Endothelial cell of umbilical vein (primary cell): ENCODE data around the gene ZNF524. TPM values are rescaled to one million over a fixed set of nuclear protein-coding genes. Genes with fewer than 3 reads are reported as not detected.

Source experiments
- BruUV-seq: library from RNA; stranded (reverse); fragments of 400-500 nt; replicated peaks from 2 replicates; lab custom pipeline; 2021; lab: Mats Ljungman, UMichigan
- CTCF ChIA-PET: fragments of 300-600, 350-600 bp; sonication (Branson Sonifier 250); formaldehyde crosslinking; loops from one replicate; lab custom pipeline; 2021; ENCODE audit warnings: antibody characterized with exemption, inconsistent platforms; lab: Charles Lee
- POLR2A ChIA-PET: fragments of 300-600, 350-600 bp; sonication (Branson Sonifier 250); formaldehyde crosslinking; loops from one replicate; lab custom pipeline; 2021; ENCODE audit warnings: antibody characterized with exemption, inconsistent platforms; lab: Charles Lee
- DNase-seq: peaks from one replicate; pipeline ENCODE4 v3.0.0-alpha.2; 2011; ENCODE audit warnings: low read depth, low spot score
- FAIRE-seq: peaks from 2 replicates; lab custom pipeline; 2011; peaks lifted over from hg19 to GRCh38; lab: Jason Lieb, UNC
- H2AFZ ChIP-seq: 2 replicates; pipeline ENCODE4 v1.6.0; 2012; ENCODE audit warnings: low read depth, low read length, control low read depth, inconsistent platforms
- H3K27ac ChIP-seq: 2 replicates; pipeline ENCODE4 v1.5.1; 2011; ENCODE audit warnings: low read depth, mild to moderate bottlenecking, control low read depth, low read length, moderate library complexity; ENCODE audit not compliant: insufficient read depth
- H3K27me3 ChIP-seq, 2 experiments: 2 replicates each; pipeline versions ENCODE4 v1.6.0 to v1.6.1; 2011; ENCODE audit warnings: low read length in 2 of 2, mixed read lengths in 1 of 2; ENCODE audit not compliant: control insufficient read depth in 2 of 2, insufficient read depth in 2 of 2
- H3K36me3 ChIP-seq, 2 experiments: 2 replicates in 1 of 2; 3 replicates in 1 of 2; pipeline ENCODE4 v1.5.1; 2011; ENCODE audit warnings: low read length in 2 of 2, mild to moderate bottlenecking in 1 of 2, moderate library complexity in 1 of 2; ENCODE audit not compliant: control insufficient read depth in 2 of 2, insufficient read depth in 2 of 2; ENCODE audit errors: extremely low read depth in 1 of 2
- H3K4me1 ChIP-seq: 3 replicates; pipeline ENCODE4 v1.5.1; 2011; ENCODE audit warnings: mild to moderate bottlenecking, low read length; ENCODE audit not compliant: control insufficient read depth, insufficient read depth; ENCODE audit errors: extremely low read depth
- H3K4me2 ChIP-seq: 2 replicates; pipeline ENCODE4 v1.6.1; 2011; ENCODE audit warnings: low read length, control low read depth, mixed read lengths; ENCODE audit not compliant: insufficient read depth
- H3K4me3 ChIP-seq, 3 experiments: fragments of 200-600 bp in 1 of 3; sonication (generic), shearing (Covaris generic) in 1 of 3; replicated peaks in 1 of 3; 2 replicates each; pipeline ENCODE4 v1.5.1; 2011 to 2016; ENCODE audit warnings: control low read depth in 3 of 3, low read length in 3 of 3, mild to moderate bottlenecking in 2 of 3, inconsistent platforms in 1 of 3, low read depth in 1 of 3, moderate library complexity in 1 of 3; ENCODE audit not compliant: insufficient read depth in 1 of 3
- H3K79me2 ChIP-seq: 2 replicates; pipeline ENCODE4 v1.6.0; 2012; ENCODE audit warnings: low read length, inconsistent platforms; ENCODE audit not compliant: control insufficient read depth, insufficient read depth
- H3K9ac ChIP-seq: replicated peaks from 2 replicates; pipeline ENCODE3; 2011; ENCODE audit warnings: low read length, control low read depth; ENCODE audit not compliant: insufficient read depth; ENCODE audit errors: extremely low read depth
- H3K9me1 ChIP-seq: replicated peaks from 3 replicates; pipeline ENCODE4 v1.6.0; 2011; ENCODE audit warnings: mild to moderate bottlenecking, low read length; ENCODE audit not compliant: control insufficient read depth, insufficient read depth; ENCODE audit errors: extremely low read depth
- H3K9me3 ChIP-seq: replicated peaks from 2 replicates; pipeline ENCODE4 v1.5.1; 2012; ENCODE audit warnings: low read length, inconsistent platforms; ENCODE audit not compliant: control insufficient read depth, insufficient read depth
- H4K20me1 ChIP-seq: replicated peaks from 2 replicates; pipeline ENCODE3; 2011; ENCODE audit warnings: mild to moderate bottlenecking, low read length; ENCODE audit not compliant: control insufficient read depth, insufficient read depth; ENCODE audit errors: extremely low read depth
- EZH2 ChIP-seq: IDR thresholded peaks from 2 replicates; pipeline ENCODE4 v1.6.1; 2012; ENCODE audit warnings: borderline replicate concordance, low read depth, mild to moderate bottlenecking, moderate library complexity, low read length, inconsistent platforms; ENCODE audit not compliant: severe bottlenecking
- FOS ChIP-seq: IDR thresholded peaks from 2 replicates; pipeline ENCODE4 v1.6.1; 2011; ENCODE audit warnings: mild to moderate bottlenecking, low read length, moderate library complexity, borderline replicate concordance; ENCODE audit not compliant: insufficient read depth
- GATA2 ChIP-seq: IDR thresholded peaks from 2 replicates; pipeline ENCODE4 v1.7.0; 2011; ENCODE audit warnings: low read depth, mild to moderate bottlenecking, moderate library complexity, mixed read lengths, low read length; ENCODE audit not compliant: insufficient read length, insufficient read depth
- JUN ChIP-seq: IDR thresholded peaks from 2 replicates; pipeline ENCODE4 v1.6.1; 2011; ENCODE audit warnings: borderline replicate concordance, low read depth; ENCODE audit not compliant: insufficient read length, insufficient read depth
- MYC ChIP-seq: IDR thresholded peaks from one replicate; pipeline ENCODE4 v1.6.1; 2011; ENCODE audit warnings: mild to moderate bottlenecking, low read depth, low read length
- POLR2A ChIP-seq: IDR thresholded peaks from 2 replicates; pipeline ENCODE4 v1.6.1; 2012; ENCODE audit warnings: low read depth, mild to moderate bottlenecking, control low read depth, low read length
- POLR2AphosphoS5 ChIP-seq: IDR thresholded peaks from 2 replicates; pipeline ENCODE4 v1.6.1; 2012; ENCODE audit warnings: low read depth, mild to moderate bottlenecking, control low read depth, low read length, moderate library complexity; ENCODE audit not compliant: insufficient read depth
- dilution Hi-C: fragments of 300-500 bp; cut with MboI; formaldehyde crosslinking; loops from one replicate; pipeline ENCODE4 v1.15.0; 2019; ENCODE audit warnings: low sequenced_read_pairs; ENCODE audit not compliant: extremely low pct_ligation_motif_present
- intact Hi-C: fragments of 100-400 bp; cut with micrococcal nuclease; formaldehyde crosslinking; loops from one replicate; pipeline ENCODE4 v1.10.0; 2022
- polyA plus RNA-seq, 4 experiments: library from polyadenylated mRNA; depleted of rRNA in 3 of 4; stranded (reverse) in 3 of 4; unstranded in 1 of 4; fragments of >200 nt; gene quantifications; 2 replicates each; pipeline versions ENCODE4 v1.2.1 to v1.2.3, GENCODE V29; 2011 to 2012; ENCODE audit warnings: missing spikeins in 1 of 4
- total RNA-seq: library from RNA; stranded (reverse); gene quantifications from 2 replicates; pipeline ENCODE4 v1.2.3, GENCODE V29; 2021
- TF ChIP-seq, protein P1 (sequence below), 2 donors: IDR thresholded peaks; 1 replicate in 1 of 2; 2 replicates in 1 of 2; pipeline ENCODE4 v1.5.1; 2011; ENCODE audit warnings: low read length in 2 of 2, mild to moderate bottlenecking in 2 of 2, moderate library complexity in 2 of 2, control low read depth in 1 of 2, inconsistent platforms in 1 of 2, low read depth in 1 of 2; ENCODE audit not compliant: insufficient read depth in 1 of 2; ENCODE audit errors: extremely low read depth in 1 of 2
- TF ChIP-seq, protein P2 (sequence below): IDR thresholded peaks from 2 replicates; pipeline ENCODE4 v1.6.1; 2011; ENCODE audit not compliant: insufficient read depth, insufficient read length

ZNF524 gene
- total and polyA plus RNA-seq, 2 donors (not counting 3 experiments of a cell fraction or from before 2014, with no cell fraction given) = 15.2 to 15.4 TPM

DNA sequence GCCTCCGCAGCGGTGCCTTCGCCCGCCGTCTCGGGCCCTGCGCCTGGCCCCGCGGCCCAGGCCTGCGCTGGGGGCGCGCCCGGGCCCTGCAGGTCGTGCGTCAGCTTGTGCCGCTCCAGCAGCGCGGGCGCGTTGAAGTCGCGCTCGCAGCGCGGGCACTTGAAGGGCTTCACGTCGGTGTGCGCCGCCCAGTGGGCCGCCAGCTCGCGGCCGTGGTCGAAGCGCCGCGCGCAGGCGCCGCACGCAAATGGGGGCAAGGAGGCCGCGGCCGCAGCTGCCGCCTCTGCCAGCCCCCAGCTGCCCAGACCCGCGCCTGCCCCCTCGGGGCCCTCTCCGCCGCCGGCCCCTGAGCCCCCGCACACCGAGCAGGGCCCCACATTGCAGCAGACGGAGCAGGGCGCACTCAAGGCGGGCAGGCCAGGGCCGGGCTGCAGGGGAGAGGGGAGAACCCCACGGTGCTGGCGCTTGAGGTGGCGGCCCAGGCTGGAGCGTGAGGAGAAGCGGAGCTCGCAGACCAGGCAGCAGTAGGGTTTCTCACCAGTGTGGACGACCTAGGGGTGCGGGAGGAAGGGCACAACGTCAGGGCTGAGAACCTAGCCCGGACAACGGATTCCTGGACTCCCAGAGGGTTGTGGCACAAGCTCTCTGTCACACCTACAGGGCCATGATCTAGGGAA, 6.9 kb upstream of the ZNF524 start:
- H3K9me3 ChIP-seq = no peaks in the 10 kb centered on the region
- POLR2A ChIA-PET = no interaction called here

More for the DNA sequence above, 6.9 kb upstream of the ZNF524 start:
- peaks cover 3 to 21% of the 10 kb centered on the region in 2 experiments for H3K36me3 ChIP-seq
- FAIRE-seq (no peak), DNase-seq (no peak)
- H4K20me1 ChIP-seq = no peaks in the 10 kb centered on the region
- TF ChIP-seq JUN (no peak), FOS (no peak), MYC (no peak), POLR2A (no peak), EZH2 (no peak), POLR2AphosphoS5 (no peak), GATA2 (no peak)
- TF ChIP-seq, protein P1, sequence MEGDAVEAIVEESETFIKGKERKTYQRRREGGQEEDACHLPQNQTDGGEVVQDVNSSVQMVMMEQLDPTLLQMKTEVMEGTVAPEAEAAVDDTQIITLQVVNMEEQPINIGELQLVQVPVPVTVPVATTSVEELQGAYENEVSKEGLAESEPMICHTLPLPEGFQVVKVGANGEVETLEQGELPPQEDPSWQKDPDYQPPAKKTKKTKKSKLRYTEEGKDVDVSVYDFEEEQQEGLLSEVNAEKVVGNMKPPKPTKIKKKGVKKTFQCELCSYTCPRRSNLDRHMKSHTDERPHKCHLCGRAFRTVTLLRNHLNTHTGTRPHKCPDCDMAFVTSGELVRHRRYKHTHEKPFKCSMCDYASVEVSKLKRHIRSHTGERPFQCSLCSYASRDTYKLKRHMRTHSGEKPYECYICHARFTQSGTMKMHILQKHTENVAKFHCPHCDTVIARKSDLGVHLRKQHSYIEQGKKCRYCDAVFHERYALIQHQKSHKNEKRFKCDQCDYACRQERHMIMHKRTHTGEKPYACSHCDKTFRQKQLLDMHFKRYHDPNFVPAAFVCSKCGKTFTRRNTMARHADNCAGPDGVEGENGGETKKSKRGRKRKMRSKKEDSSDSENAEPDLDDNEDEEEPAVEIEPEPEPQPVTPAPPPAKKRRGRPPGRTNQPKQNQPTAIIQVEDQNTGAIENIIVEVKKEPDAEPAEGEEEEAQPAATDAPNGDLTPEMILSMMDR (IDR thresholded peaks at IDR 0.05; ENCODE audit: extremely low read depth in 1 of 2, insufficient read depth in 1 of 2, low read depth in 1 of 2, low read length in 2 of 2) = no peak
- TF ChIP-seq, protein P2, sequence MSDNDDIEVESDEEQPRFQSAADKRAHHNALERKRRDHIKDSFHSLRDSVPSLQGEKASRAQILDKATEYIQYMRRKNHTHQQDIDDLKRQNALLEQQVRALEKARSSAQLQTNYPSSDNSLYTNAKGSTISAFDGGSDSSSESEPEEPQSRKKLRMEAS = no peak
- H3K4me1 ChIP-seq = no peaks in the 10 kb centered on the region
- no peak overlapping the region for H3K4me3 ChIP-seq
- no peak overlapping the region for H3K4me2 ChIP-seq
- H3K79me2 ChIP-seq = no peaks in the 10 kb centered on the region
- no peak overlapping the region for H2AFZ ChIP-seq
- no peak overlapping the region for H3K27ac ChIP-seq
- no peak overlapping the region for H3K9ac ChIP-seq
- BruUV-seq = no TSS peak
- dilution Hi-C loops (no loop called here), intact Hi-C loops (no loop called here)
- CTCF ChIA-PET = interaction anchor here (1.2 kb wide), 1 partner anchor 13 kb away, joined by 4 read pairs; the partner anchor contains the start of gene ZNF865
- H3K9me1 ChIP-seq = no peaks in the 10 kb centered on the region
- no peaks in the 10 kb centered on the region for H3K27me3 ChIP-seq
